Measurements from ENCODE around the gene CHCHD5. TPM values are rescaled to one million over a fixed set of nuclear protein-coding genes. Genes with fewer than 3 reads are reported as not detected.
A peak's percentile ranks its signal among the peaks of the same experiment; 100 is the strongest.
"Not testable (repeated sequence)": the region's sequence is repeated elsewhere in the genome, so short reads cannot be mapped to it uniquely, and the experiment has no call there.

Gene CHCHD5
- polyA plus RNA-seq (2013), result 17.5 and 20.8 TPM in 2 replicates

- Histone ChIP-seq H3K18ac (ENCODE audit: low read length) (peak within 1 kb of the TSS; percentile 98), H3K4ac (ENCODE audit: low read depth, low read length) (peak within 1 kb of the TSS; percentile 95), H3K27me3 (ENCODE audit: insufficient read depth, low read length) (no peaks in the 10 kb centered on the region), H3K4me1 (ENCODE audit: control insufficient read depth in 1 of 2, insufficient read depth in 2 of 2, low read length in 2 of 2) (peaks cover 11 to 14% of the 10 kb centered on the region in 2 experiments), H2AK5ac (ENCODE audit: low read length) (peak within 1 kb of the TSS; percentile 88), H3K23ac (ENCODE audit: low read length) (no peak within 1 kb of the TSS), H3K4me3 (ENCODE audit: low read depth, low read length) (peak within 1 kb of the TSS; percentile 85), H3K27ac (ENCODE audit: low read depth, low read length) (peak within 1 kb of the TSS; percentile 95), H2BK5ac (ENCODE audit: low read depth, low read length, poor library complexity) (peak within 1 kb of the TSS; percentile 89), H3K79me1 (ENCODE audit: low read length) (peaks cover 13% of the 10 kb centered on the region), H3K9ac (ENCODE audit: low read length) (peak within 1 kb of the TSS; percentile 84), H3K14ac (ENCODE audit: low read length) (peak within 1 kb of the TSS; percentile 98), H4K91ac (ENCODE audit: low read depth, low read length) (peak within 1 kb of the TSS; percentile 97), H3K79me2 (ENCODE audit: control insufficient read depth, insufficient read depth, low read length, poor library complexity) (peaks cover 10% of the 10 kb centered on the region), H4K12ac (ENCODE audit: low read depth, low read length) (peak within 1 kb of the TSS; percentile 96), H3K4me2 (ENCODE audit: low read length) (peak within 1 kb of the TSS; percentile 64), H3K9me3 (ENCODE audit: insufficient read depth, low read depth, low read length) (no peaks in the 10 kb centered on the region), H2BK120ac (ENCODE audit: insufficient read depth, low read length, poor library complexity) (peak within 1 kb of the TSS; percentile 82), H2AFZ (ENCODE audit: insufficient read depth, low read length, poor library complexity) (peak within 1 kb of the TSS; percentile 93), H3K36me3 (ENCODE audit: control insufficient read depth in 1 of 2, insufficient read depth in 2 of 2, low read length in 2 of 2) (peaks cover 4 to 11% of the 10 kb centered on the region in 2 experiments), H2BK12ac (ENCODE audit: low read length) (peak within 1 kb of the TSS; percentile 27), H4K8ac (ENCODE audit: low read depth, low read length) (peak within 1 kb of the TSS; percentile 99)
- WGBS (ENCODE audit: extremely low coverage, insufficient coverage, insufficient read length), result no CpG with 5 or more reads among the region's 54 CpGs
- peak; percentile 97 for DNase-seq
Measured at GRCh38 chr2:112584134-112584890, at the start of gene CHCHD5. CHCHD5 (plus strand) TSS chr2:112584609; CDS start chr2:112584648, 39 bp downstream.

GRCh38 chr2:112534826-112535225 is 49.6 kb upstream of the CHCHD5 start:
- no peak overlapping the region for H2BK5ac ChIP-seq (ENCODE audit: low read depth, low read length, poor library complexity)
- peaks cover 4 to 12% of the 10 kb centered on the region in 2 experiments for H3K36me3 ChIP-seq (ENCODE audit: control insufficient read depth in 1 of 2, insufficient read depth in 2 of 2, low read length in 2 of 2)
- no peak overlapping the region for H3K18ac ChIP-seq (ENCODE audit: low read length)
- H4K12ac ChIP-seq (ENCODE audit: low read depth, low read length), result no peak overlapping the region
- H2AK5ac ChIP-seq (ENCODE audit: low read length), result no peak overlapping the region
- no peak overlapping the region for H3K4me3 ChIP-seq (ENCODE audit: low read depth, low read length)
- H3K4ac ChIP-seq (ENCODE audit: low read depth, low read length), result no peak overlapping the region
- no peaks in the 10 kb centered on the region for H3K27me3 ChIP-seq (ENCODE audit: insufficient read depth, low read length)
- H3K4me1 ChIP-seq (ENCODE audit: control insufficient read depth in 1 of 2, insufficient read depth in 2 of 2, low read length in 2 of 2), result no peaks in the 10 kb centered on the region
- H3K9ac ChIP-seq (ENCODE audit: low read length), result no peak overlapping the region
- no peak overlapping the region for H2BK12ac ChIP-seq (ENCODE audit: low read length)
- H3K4me2 ChIP-seq (ENCODE audit: low read length), result no peak overlapping the region
- no peaks in the 10 kb centered on the region for H3K9me3 ChIP-seq (ENCODE audit: insufficient read depth, low read depth, low read length)
- H3K14ac ChIP-seq (ENCODE audit: low read length), result no peak overlapping the region
- H3K23ac ChIP-seq (ENCODE audit: low read length), result no peak overlapping the region
- no peaks in the 10 kb centered on the region for H3K79me1 ChIP-seq (ENCODE audit: low read length)
- no peaks in the 10 kb centered on the region for H3K79me2 ChIP-seq (ENCODE audit: control insufficient read depth, insufficient read depth, low read length, poor library complexity)
- H4K8ac ChIP-seq (ENCODE audit: low read depth, low read length), result no peak overlapping the region
- no peak for DNase-seq
- no peak overlapping the region for H4K91ac ChIP-seq (ENCODE audit: low read depth, low read length)
- WGBS (ENCODE audit: extremely low coverage, insufficient coverage, insufficient read length), result no CpG with 5 or more reads among the region's 1 CpG
- no peak overlapping the region for H3K27ac ChIP-seq (ENCODE audit: low read depth, low read length)
- no peak overlapping the region for H2BK120ac ChIP-seq (ENCODE audit: insufficient read depth, low read length, poor library complexity)
- no peak overlapping the region for H2AFZ ChIP-seq (ENCODE audit: insufficient read depth, low read length, poor library complexity)

GRCh38 chr2:112536665-112537064 is 47.7 kb upstream of the CHCHD5 start:
- not testable (repeated sequence) for H3K14ac ChIP-seq (ENCODE audit: low read length); H3K79me1 ChIP-seq (ENCODE audit: low read length); H2AFZ ChIP-seq (ENCODE audit: insufficient read depth, low read length, poor library complexity); H3K4me1 ChIP-seq (ENCODE audit: control insufficient read depth in 1 of 2, insufficient read depth in 2 of 2, low read length in 2 of 2); H2BK120ac ChIP-seq (ENCODE audit: insufficient read depth, low read length, poor library complexity); H3K23ac ChIP-seq (ENCODE audit: low read length); H3K18ac ChIP-seq (ENCODE audit: low read length); H3K9ac ChIP-seq (ENCODE audit: low read length); H3K4me2 ChIP-seq (ENCODE audit: low read length); H3K79me2 ChIP-seq (ENCODE audit: control insufficient read depth, insufficient read depth, low read length, poor library complexity); H2AK5ac ChIP-seq (ENCODE audit: low read length); H2BK5ac ChIP-seq (ENCODE audit: low read depth, low read length, poor library complexity); H4K12ac ChIP-seq (ENCODE audit: low read depth, low read length); H3K27ac ChIP-seq (ENCODE audit: low read depth, low read length); H3K4ac ChIP-seq (ENCODE audit: low read depth, low read length); H3K9me3 ChIP-seq (ENCODE audit: insufficient read depth, low read depth, low read length); H3K36me3 ChIP-seq (ENCODE audit: control insufficient read depth in 1 of 2, insufficient read depth in 2 of 2, low read length in 2 of 2); DNase-seq; H4K8ac ChIP-seq (ENCODE audit: low read depth, low read length); H4K91ac ChIP-seq (ENCODE audit: low read depth, low read length); H3K27me3 ChIP-seq (ENCODE audit: insufficient read depth, low read length); H3K4me3 ChIP-seq (ENCODE audit: low read depth, low read length); H2BK12ac ChIP-seq (ENCODE audit: low read length)

- H2AFZ ChIP-seq (ENCODE audit: insufficient read depth, low read length, poor library complexity), result no peak overlapping the region
- H3K27me3 ChIP-seq (ENCODE audit: insufficient read depth, low read length), result no peaks in the 10 kb centered on the region
- no peaks in the 10 kb centered on the region for H3K79me2 ChIP-seq (ENCODE audit: control insufficient read depth, insufficient read depth, low read length, poor library complexity)
- H3K79me1 ChIP-seq (ENCODE audit: low read length), result peaks cover 4% of the 10 kb centered on the region
- no peak overlapping the region for H4K12ac ChIP-seq (ENCODE audit: low read depth, low read length)
- no peaks in the 10 kb centered on the region for H3K36me3 ChIP-seq (ENCODE audit: control insufficient read depth in 1 of 2, insufficient read depth in 2 of 2, low read length in 2 of 2)
- no peak overlapping the region for H2BK5ac ChIP-seq (ENCODE audit: low read depth, low read length, poor library complexity)
- H3K9ac ChIP-seq (ENCODE audit: low read length), result no peak overlapping the region
- no peak overlapping the region for H4K8ac ChIP-seq (ENCODE audit: low read depth, low read length)
- no CpG with 5 or more reads among the region's 2 CpGs for WGBS (ENCODE audit: extremely low coverage, insufficient coverage, insufficient read length)
- no peak overlapping the region for H3K4me2 ChIP-seq (ENCODE audit: low read length)
- H3K4me1 ChIP-seq (ENCODE audit: control insufficient read depth in 1 of 2, insufficient read depth in 2 of 2, low read length in 2 of 2), result peaks cover 2 to 4% of the 10 kb centered on the region in 2 experiments
- H3K9me3 ChIP-seq (ENCODE audit: insufficient read depth, low read depth, low read length), result no peaks in the 10 kb centered on the region
- H3K4ac ChIP-seq (ENCODE audit: low read depth, low read length), result no peak overlapping the region
- no peak overlapping the region for H3K18ac ChIP-seq (ENCODE audit: low read length)
- no peak overlapping the region for H3K4me3 ChIP-seq (ENCODE audit: low read depth, low read length)
- no peak overlapping the region for H2BK12ac ChIP-seq (ENCODE audit: low read length)
- H4K91ac ChIP-seq (ENCODE audit: low read depth, low read length), result no peak overlapping the region
- no peak overlapping the region for H3K23ac ChIP-seq (ENCODE audit: low read length)
- H2BK120ac ChIP-seq (ENCODE audit: insufficient read depth, low read length, poor library complexity), result no peak overlapping the region
- H2AK5ac ChIP-seq (ENCODE audit: low read length), result no peak overlapping the region
- no peak overlapping the region for H3K27ac ChIP-seq (ENCODE audit: low read depth, low read length)
- DNase-seq, result no peak
- H3K14ac ChIP-seq (ENCODE audit: low read length), result no peak overlapping the region
Measured at GRCh38 chr2:112539306-112539705, 45.1 kb upstream of the CHCHD5 start.
